Endothelial cell of hepatic sinusoid (primary cell): ENCODE results near the gene ST3GAL3.

Experiments used
- in situ Hi-C: cut with HindIII; loops from 2 replicates; pipeline ENCODE4 v1.10.0; 2017; ENCODE audit warnings: low sequenced_read_pairs

ST3GAL3 gene

DNA sequence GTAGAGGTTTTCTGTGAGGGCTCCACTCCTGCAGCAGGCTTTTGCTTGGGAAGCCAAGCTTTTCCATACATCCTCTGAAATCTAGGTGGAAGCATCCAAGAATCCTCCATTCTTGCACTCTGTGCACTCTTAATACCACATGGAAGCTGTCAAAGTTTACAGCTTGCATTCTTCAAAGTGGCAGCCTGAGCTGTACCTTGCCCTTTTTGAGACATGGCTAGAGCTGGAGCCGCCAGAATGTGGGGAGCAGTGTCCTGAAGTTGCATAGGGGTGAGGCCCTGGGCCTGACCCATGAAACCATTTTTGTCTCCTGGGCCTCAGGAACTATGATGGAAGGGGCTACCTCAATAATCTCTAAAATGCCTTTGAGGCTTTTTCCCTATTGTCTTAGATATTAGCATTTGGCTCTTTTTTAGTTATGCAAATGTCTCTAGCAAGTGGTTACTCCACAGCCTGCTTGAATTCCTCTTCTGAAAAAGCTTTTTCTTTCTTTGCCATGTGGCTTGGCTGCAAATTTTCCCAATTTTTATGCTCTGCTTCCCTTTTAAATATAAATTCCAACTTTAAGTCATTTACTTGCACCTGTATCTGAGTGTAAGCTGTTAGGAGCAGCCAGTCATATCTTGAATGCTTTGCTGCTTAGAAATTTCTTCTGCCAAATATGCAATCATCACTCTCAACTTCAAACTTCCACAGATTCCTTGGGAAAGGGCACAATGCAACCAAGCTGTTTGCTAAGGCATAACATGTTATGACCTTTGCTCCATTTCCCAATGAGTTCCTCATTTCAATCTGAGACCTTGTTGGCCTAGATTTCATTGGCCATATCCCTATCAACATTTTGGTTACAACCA is 134.2 kb downstream of the ST3GAL3 start:
- in situ Hi-C loops = no loop called here

DNA sequence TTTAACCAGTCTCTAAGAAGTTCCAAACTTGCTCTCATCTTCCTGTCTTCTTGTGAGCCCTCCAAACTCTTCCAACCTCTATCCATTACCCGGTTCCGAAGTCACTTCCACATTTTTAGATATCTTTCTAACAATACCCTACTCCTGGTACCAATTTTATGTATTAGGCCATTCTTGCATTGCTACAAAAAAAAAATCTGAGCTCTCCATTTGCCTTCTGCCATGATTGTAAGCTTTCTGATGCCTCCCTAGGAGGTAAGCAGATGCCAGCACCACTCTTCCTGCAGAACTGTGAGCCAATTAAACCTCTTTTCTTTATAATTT is 134.8 kb downstream of the ST3GAL3 start:
- in situ Hi-C loops = no loop called here

DNA sequence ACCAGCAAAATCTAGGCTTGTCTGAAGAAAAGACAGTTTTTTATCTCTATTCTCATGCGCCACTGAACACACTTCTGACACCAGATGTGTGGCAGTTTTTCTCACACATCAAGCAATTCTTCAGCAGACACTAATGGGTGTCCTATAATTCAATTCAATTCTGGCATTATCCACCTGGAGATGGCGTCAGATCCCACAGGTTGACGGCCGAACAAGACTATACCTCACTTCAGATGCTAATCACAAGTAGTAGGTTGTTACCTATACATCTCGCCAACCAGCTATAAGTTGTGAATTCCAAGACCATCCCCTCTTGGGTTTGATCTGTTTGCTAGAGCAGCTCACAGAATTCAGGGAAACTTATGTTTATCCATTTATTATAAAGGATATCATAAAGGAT is 136.3 kb downstream of the ST3GAL3 start:
- in situ Hi-C loops = no loop called here

DNA sequence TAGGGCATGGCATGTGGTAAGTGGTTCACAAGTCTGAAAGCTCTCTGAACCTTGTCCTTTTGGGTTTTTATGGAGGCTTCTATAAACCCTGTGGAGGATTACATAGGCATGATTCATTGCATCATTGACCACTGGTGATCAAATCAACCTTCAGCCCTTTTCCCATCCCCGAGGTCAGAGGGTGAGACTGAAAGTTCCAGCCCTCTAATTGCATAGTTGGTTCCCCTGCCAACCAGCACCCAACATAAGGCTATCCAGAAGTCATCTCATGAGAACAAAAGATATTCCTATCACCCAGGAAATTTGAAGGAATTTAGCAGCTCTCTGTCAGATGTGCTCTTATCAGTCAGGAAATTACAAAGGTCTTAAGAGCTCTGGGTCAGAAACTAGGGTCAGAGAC is 136.8 kb downstream of the ST3GAL3 start:
- in situ Hi-C loops = no loop called here

DNA sequence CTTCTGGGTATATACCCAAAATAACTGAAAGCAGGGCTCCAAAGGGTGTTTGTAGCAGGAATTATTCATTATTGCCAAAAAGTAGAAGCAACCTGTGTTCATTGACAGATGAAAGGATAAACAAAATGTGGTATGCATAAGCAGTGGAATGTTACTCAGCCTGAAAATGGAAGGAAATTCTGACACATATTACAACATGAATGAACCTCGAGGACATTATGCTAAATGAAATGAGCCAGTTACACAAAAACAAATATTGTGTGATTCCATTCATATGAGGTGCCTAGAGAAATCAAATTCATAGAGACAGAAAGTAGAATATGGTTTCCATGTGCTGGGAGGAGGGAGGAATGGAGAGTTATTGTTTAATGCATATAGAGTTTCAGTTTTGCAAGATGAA is 140.0 kb downstream of the ST3GAL3 start:
- in situ Hi-C loops = no loop called here

DNA sequence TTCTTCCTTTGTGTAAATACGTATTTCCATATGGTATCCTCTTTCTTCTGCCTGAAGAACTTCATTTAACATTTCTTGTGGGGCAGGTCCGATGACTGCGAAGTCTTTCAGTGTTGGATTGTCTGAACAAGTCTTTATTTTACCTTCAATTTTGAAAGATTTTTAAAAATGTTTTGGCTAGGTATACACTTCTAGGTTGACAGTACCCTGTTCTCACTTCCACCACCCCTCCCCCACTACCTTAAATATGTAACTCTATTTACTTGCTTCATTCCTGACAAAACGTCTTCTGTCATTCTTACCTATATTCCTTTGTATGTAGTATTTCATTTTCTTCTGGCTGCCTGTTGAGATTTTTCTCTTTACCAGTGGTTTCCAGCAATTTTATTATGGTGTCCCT is 140.5 kb downstream of the ST3GAL3 start:
- in situ Hi-C loops = no loop called here

DNA sequence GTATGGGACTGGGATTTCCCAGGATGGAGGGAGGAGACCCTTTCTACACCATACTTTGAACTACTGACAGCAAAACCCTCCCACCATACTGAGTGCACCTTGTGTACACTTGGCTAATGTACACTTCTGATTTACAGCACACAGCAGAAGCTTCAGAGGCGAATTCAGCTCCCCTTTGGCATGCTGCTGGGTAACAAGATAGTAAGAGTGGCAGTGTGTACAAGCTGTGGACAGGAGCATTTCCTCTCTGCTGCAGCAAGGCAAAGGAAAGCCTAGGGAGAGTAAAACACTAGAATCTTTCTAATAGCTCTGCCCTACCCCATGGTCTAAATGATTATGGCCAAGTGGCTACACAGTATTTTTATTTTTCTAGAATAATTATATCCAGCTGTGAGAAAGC is 142.3 kb downstream of the ST3GAL3 start:
- in situ Hi-C loops = no loop called here

DNA sequence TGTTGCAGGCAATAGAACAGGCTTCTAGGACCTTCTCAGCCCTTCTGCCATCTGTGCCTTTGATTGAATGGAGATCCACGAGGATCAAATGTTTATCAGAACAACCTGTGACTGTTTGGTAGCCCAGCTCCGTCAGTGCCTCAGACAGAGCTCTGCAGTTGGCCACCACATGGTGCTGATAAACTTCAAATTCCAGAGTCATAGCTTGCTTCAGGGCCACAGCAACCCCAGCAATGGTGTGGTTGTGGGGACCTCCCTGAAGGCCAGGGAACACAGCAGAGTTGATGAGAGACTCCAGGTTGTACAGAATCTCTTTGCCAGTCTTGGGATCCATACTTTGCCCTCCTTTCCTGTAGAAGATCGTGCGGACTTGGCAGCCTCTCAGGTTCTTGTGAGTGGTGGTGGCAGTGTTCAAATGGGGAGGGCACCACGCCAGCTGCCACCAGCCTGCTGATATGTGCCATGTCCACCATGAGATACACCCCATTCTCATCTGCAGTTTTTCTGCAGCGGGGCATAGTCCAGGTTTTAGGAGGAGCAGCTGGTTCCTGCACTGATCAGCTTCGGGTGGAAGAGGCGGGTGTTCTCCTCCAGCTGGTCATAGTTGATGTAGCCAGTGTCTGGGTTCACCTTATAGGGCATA is 143.4 kb downstream of the ST3GAL3 start:
- in situ Hi-C loops = no loop called here

DNA sequence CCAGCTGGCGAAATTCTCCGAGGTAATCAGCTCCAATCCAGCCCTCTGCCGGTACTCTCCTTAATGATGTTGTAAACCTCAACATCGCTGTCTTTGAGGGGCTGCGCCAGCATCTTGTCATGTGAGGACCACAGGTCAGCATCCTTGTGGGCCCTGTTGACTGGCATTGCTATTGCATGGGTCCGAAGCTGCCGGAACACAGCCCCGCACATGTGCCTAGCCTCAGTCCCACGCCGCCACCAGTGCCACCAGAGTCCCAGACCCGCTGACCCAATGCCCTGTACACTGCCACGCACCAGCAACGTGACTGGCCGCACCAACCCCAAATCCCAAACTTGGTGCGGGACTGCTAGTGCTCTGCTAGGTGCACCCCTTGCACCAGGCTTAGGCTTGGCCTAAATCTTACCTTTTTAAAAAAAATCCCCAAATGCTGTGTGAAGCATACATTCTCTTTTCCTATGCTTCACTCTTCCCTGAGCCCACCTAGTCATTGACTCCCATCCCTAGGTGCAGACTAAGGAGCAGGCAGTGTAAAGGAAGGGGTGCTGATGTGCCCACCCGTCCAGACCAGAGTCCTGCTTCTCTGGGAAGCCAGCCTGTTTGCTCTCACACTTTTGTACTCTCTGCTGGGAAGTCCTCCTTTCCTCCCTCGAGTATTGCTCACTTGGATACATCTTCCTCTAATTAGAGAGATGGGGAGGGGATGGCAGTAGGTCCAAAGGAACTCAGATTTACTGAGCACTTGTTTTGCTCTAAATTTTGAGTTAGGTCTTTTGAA is 144.4 kb downstream of the ST3GAL3 start:
- in situ Hi-C loops = no loop called here

DNA sequence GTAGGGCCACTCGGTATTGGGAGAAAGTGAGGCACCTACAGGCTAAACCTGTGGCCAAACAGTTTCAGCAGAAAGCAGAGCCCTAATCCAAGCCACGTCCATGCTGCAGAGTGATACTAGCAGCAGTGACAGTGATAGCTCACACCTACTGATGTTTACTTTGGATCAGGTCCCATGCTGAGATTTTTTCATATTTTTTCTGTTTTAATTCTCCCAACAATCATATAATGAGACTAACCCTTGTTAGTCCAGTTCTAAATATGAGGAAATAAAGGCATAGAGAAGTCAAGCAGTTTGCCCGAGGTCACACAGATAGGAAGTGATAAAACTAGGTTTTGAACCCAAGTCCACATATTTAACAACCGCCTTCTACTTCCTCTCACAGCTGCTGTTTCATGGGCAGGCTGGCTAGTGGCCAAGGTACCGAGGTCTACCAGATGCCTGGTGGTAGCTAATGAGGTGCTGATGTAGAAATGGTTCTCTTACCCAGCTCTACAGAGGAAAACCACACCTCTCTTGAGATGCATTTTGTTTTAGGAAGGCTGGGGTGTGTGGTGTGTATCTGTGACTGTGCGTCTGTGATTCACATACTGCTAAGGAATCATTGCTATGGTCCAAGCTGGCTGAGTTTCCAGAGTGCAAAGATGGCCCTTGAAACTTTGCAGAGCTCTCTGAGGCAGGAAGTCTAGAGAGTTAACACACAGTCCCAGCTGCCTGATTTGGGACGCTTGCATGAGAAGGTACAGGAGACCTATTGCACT is 146.0 kb downstream of the ST3GAL3 start:
- in situ Hi-C loops = no loop called here

DNA sequence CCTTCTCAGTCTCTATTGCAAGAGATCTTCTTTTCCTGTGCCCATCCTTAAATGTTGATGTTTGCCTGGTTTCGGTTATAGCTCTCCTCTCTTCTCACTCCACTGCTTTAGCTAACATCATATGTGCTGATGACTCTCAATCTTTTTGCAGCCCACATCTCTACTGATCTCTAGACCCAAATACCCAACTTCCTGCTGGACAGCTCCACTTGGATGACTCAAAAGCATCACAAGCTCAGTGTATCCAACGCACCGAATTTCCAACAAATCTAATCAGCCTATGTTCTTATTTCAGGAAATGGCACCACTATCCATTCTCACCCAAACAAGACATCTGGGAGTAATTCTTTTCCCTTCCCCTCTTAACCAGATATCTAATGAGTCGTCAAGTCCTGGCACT is 147.1 kb downstream of the ST3GAL3 start:
- in situ Hi-C loops = no loop called here

DNA sequence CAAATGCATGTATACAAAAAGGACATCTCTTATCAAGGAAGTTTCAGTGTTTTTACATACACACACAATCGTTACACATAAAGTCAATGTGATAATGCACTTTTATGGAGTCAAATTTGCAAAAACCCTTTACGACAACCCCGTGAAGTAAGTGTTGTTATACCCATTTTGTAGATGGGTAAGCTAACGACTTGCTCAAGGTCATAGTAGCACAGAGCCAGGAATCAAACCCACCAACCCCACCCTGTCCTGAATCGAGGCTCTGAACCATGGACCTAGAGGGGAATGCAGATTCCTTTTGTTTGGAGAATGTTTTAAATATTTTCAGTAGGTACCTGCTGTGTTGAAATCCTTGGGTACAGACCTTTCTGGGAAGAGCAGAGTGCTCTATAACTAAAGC is 148.9 kb downstream of the ST3GAL3 start:
- in situ Hi-C loops = no loop called here

DNA sequence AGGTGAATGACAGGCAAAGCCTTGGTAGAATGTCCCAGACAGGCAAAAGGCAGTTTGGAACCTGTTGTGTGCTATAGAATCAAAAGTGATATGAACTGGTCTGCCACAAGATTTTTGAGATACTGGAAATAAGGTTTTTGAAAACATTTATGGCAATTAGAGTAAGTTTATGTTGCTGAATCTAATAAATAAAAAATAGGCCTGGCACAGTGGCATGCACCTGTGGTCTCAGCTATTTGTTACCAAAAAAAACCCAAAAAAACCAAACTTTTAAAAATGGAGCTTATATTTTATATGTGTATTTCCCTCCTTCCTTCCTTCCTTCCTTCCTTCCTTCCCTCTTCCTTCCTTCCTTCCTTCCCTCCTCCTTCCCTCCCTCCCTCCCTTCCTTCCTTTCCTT is 149.8 kb downstream of the ST3GAL3 start:
- in situ Hi-C loops = no loop called here

DNA sequence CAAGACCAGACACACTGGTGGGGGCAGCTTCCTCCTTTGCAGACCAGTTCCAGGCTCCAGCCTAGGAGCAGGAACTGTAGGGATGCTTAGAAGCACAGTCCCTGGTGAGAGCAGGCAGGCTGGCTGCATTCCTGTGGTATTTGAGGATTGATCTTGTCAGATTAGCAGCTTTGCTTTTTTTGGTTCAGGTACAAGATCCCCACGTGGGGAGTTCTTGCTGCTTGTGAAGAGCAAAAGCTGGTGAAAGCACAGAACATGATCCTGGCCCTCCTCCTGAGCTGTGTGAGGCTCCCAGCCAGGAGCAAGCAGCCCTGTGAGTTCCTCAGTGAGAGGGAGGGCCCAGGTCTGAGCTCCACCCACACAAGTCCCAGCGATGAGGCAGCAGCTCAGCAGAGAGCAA is 151.0 kb downstream of the ST3GAL3 start:
- in situ Hi-C loops = no loop called here

DNA sequence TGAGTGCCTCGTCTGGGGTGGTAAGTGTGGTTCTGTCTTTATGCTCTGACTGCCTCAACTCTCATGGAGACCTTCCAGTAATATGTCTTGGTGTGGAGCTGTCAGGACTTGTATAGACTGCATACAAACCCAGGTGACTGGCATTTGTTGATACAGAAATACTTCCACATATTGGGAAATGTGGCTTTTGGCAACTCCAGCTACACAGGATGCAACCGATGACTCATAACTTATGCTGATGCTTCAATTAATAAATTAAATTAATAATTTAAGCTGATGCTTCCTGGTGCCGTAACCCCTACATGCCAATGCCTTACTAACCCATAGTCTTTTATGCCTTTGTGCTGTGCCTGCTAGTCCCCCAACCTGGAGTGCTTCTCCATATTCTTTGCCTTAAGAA is 154.0 kb downstream of the ST3GAL3 start:
- in situ Hi-C loops = loop anchor here (5.0 kb wide), 2 partner anchors 76 to 94 kb away; no protein-coding TSS in a partner anchor

DNA sequence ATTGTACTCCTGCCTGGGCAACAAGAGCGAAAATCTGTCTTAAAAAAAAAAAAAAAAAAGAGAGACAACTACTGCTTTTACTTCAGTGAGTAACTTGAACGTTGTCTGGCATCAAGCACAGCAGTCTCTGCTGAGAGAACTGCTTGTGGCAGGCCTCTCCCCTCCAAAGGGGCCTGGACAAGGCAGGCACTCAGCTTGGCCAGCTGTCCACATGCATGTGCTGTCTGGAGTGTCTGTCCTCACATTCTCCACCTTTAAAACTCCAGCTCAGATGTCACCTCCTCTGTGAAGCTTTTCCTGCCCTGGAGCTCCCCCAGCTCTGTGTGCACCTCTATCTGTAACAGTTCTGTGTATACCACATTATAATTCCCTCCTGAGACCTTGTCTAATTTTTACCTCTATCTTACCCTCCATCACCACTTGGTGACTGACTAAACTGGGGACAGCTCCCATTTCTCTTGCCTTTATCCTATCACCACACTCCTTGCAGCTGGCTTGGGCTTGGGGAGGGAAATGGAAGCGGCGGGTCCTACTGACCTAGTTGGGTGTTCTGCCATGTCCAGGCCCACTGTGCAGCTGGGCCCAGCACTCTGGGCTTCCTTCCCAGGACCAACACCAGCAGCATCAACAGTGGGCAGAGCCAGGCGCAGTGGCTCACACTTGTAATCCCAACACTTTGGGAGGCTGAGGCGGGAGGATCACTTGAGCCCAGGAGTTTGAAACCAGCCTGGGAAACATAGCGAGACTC is 154.8 kb downstream of the ST3GAL3 start:
- in situ Hi-C loops = loop anchor here (5.0 kb wide), 2 partner anchors 75 to 95 kb away; no protein-coding TSS in a partner anchor

DNA sequence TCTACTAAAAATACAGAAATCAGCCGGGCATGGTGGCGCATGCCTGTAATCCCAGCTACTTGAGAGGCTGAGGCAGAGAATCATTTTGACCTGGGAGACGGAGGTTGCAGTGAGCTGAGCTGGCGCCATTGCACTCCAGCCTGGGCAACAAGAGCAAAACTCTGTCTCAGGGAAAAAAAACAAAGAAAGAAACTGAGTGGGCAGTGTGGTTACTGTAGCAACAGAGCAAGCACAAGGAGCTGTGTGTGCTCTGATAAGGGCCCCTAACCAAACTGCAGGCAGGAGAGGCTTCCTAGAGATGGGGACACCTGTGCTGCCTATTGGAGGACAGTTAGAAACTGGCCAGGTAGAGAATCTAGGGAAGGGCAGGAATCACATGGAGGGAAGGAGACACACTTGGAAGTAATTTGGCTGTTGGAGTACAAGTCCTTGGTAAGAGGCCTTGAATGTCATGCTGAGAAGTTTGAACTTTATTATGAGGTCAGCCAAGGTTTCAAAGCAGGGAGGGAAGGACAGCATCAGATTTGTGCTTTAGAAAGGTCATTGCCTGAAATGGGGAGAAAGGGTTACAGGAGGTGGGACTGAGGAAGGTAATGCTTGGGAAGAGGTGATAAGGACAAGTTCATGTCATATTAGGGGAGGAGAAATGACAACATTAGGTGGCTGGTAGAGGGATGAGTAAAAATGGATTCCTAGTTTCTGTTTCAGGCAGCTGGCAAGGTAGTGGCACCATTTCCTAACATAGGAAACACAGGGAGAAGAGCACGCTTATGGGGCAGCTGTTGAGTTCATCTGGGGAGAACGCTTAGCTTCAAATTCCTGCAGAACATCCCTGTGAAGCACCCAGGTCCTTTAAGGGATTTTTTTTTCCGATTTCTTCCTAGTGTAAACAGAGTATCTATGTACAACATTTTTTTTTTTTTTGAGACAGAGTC is 157.0 kb downstream of the ST3GAL3 start:
- in situ Hi-C loops = loop anchor here (5.0 kb wide), 2 partner anchors 73 to 97 kb away; no protein-coding TSS in a partner anchor

DNA sequence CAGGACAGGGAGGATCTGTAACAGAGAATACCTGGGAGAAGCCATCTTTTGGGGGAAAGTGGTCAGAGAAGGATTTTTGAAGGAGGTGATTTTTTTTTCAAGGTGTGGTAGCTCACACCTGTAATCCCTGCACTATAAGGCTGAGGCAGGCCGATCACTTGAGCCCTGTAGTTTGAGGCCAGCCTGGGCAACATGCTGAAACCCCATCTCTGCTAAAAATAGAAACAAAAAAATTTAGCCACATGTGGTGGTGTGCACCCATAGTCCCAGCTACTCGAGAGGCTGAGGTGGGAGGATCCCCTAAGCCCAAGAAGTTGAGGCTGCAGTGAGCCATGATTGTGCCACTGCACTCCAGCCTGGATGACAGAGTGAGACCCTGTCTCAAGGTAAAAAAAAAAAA is 158.9 kb downstream of the ST3GAL3 start:
- in situ Hi-C loops = no loop called here
